Ammon's horn (tissue), 1 donor: ENCODE results near the gene NHSL1.

ENCODE experiments used
- DNase-seq: peaks from one replicate; pipeline ENCODE4 v3.0.0-alpha.2; 2016; ENCODE audit warnings: low spot score

NHSL1 gene

GRCh38 chr6:138456401-138456790 is 42.9 kb downstream of the NHSL1 start:
- DNase-seq, result no peak

- DNase-seq, result no peak
Measured at GRCh38 chr6:138455746-138456400, 43.4 kb downstream of the NHSL1 start.

- DNase-seq, result no peak
Measured at GRCh38 chr6:138454981-138455706, 44.1 kb downstream of the NHSL1 start.

GRCh38 chr6:138451043-138451442 is 48.3 kb downstream of the NHSL1 start:
- DNase-seq, result no peak

GRCh38 chr6:138450445-138450844 is 48.8 kb downstream of the NHSL1 start:
- DNase-seq, result no peak

GRCh38 chr6:138446821-138447220 is 52.5 kb downstream of the NHSL1 start:
- no peak for DNase-seq

- DNase-seq, result no peak
Measured at GRCh38 chr6:138443979-138444378, 55.3 kb downstream of the NHSL1 start.

- DNase-seq, result no peak
Measured at GRCh38 chr6:138442663-138443062, 56.6 kb downstream of the NHSL1 start.

GRCh38 chr6:138441965-138442364 is 57.3 kb downstream of the NHSL1 start:
- no peak for DNase-seq

GRCh38 chr6:138440758-138441357 is 58.4 kb downstream of the NHSL1 start:
- no peak for DNase-seq

- no peak for DNase-seq
Measured at GRCh38 chr6:138440296-138440695, 59.0 kb downstream of the NHSL1 start.

GRCh38 chr6:138439546-138439945 is 59.7 kb downstream of the NHSL1 start:
- no peak for DNase-seq

GRCh38 chr6:138434925-138435324 is 64.4 kb downstream of the NHSL1 start:
- DNase-seq, result no peak

- DNase-seq, result no peak
Measured at GRCh38 chr6:138434096-138434495, 65.2 kb downstream of the NHSL1 start.

GRCh38 chr6:138432063-138432356 is 67.3 kb downstream of the NHSL1 start:
- DNase-seq, result peak; percentile 63

GRCh38 chr6:138431256-138432062 is 67.8 kb downstream of the NHSL1 start:
- DNase-seq, result peak; percentile 54

- DNase-seq, result peak; percentile 80
Measured at GRCh38 chr6:138430361-138431145, 68.7 kb downstream of the NHSL1 start.

- DNase-seq, result peak; percentile 27
Measured at GRCh38 chr6:138429761-138430160, 69.5 kb downstream of the NHSL1 start.

- peak; percentile 66 for DNase-seq
Measured at GRCh38 chr6:138428944-138429598, 70.2 kb downstream of the NHSL1 start.

- no peak for DNase-seq
Measured at GRCh38 chr6:138427701-138428100, 71.6 kb downstream of the NHSL1 start.

- DNase-seq, result no peak
Measured at GRCh38 chr6:138426500-138427123, 72.7 kb downstream of the NHSL1 start.
